Muscle layer of duodenum (tissue), 2 donors: Measurements from ENCODE around the gene QPCTL.
"Not testable (repeated sequence)": the region's sequence is repeated elsewhere in the genome, so short reads cannot be mapped to it uniquely, and the experiment has no call there.

Source experiments
- H3K27ac ChIP-seq: one replicate; pipeline ENCODE4 v1.7.0; 2013; ENCODE audit warnings: mild to moderate bottlenecking, low read length
- H3K27me3 ChIP-seq: one replicate; pipeline ENCODE4 v1.7.0; 2013; ENCODE audit warnings: low read depth, mild to moderate bottlenecking, control low read depth, low read length
- H3K36me3 ChIP-seq, 2 donors: one replicate each; pipeline ENCODE4 v1.7.0; 2013; ENCODE audit warnings: low read length in 2 of 2, control low read depth in 1 of 2, mild to moderate bottlenecking in 1 of 2; ENCODE audit not compliant: insufficient read depth in 2 of 2, control insufficient read depth in 1 of 2
- H3K4me1 ChIP-seq, 2 donors: one replicate each; pipeline ENCODE4 v1.7.0; 2013; ENCODE audit warnings: low read length in 2 of 2, mild to moderate bottlenecking in 2 of 2, control low read depth in 1 of 2, moderate library complexity in 1 of 2; ENCODE audit not compliant: insufficient read depth in 2 of 2, control insufficient read depth in 1 of 2
- H3K4me3 ChIP-seq, 2 donors: one replicate each; pipeline ENCODE4 v1.7.0; 2013; ENCODE audit warnings: low read length in 2 of 2, low read depth in 1 of 2, mild to moderate bottlenecking in 1 of 2
- H3K9me3 ChIP-seq, 2 donors: one replicate each; pipeline ENCODE4 v1.7.0; 2013; ENCODE audit warnings: low read length in 2 of 2, control low read depth in 1 of 2, mild to moderate bottlenecking in 1 of 2; ENCODE audit not compliant: control insufficient read depth in 1 of 2
- donor health status: healthy.

QPCTL gene

GRCh38 chr19:45710356-45711130 is 18.1 kb downstream of the QPCTL start:
- no peaks in the 10 kb centered on the region for H3K27me3 ChIP-seq
- H3K27ac ChIP-seq = no peak overlapping the region
- H3K4me3 ChIP-seq = no peak overlapping the region
- H3K4me1 ChIP-seq = no peaks in the 10 kb centered on the region
- H3K9me3 ChIP-seq = no peaks in the 10 kb centered on the region
- H3K36me3 ChIP-seq = peaks cover 0 to 22% of the 10 kb centered on the region in 2 donors

- Histone ChIP-seq H3K4me3 (no peak overlapping the region), H3K9me3 (no peaks in the 10 kb centered on the region), H3K4me1 (peaks cover 7 to 11% of the 10 kb centered on the region in 2 donors), H3K36me3 (peaks cover 0 to 22% of the 10 kb centered on the region in 2 donors), H3K27me3 (no peaks in the 10 kb centered on the region), H3K27ac (no peak overlapping the region)
Observed at GRCh38 chr19:45711851-45712698, 19.6 kb downstream of the QPCTL start.

GRCh38 chr19:45712699-45713067 is 20.2 kb downstream of the QPCTL start:
- H3K4me1 ChIP-seq = peaks cover 7 to 11% of the 10 kb centered on the region in 2 donors
- no peak overlapping the region for H3K27ac ChIP-seq
- no peaks in the 10 kb centered on the region for H3K27me3 ChIP-seq
- no peaks in the 10 kb centered on the region for H3K9me3 ChIP-seq
- H3K4me3 ChIP-seq = no peak overlapping the region
- H3K36me3 ChIP-seq = peaks cover 0 to 22% of the 10 kb centered on the region in 2 donors

GRCh38 chr19:45713141-45713540 is 20.7 kb downstream of the QPCTL start:
- H3K4me3 ChIP-seq = no peak overlapping the region
- H3K4me1 ChIP-seq = peaks cover 10 to 15% of the 10 kb centered on the region in 2 donors
- no peaks in the 10 kb centered on the region for H3K27me3 ChIP-seq
- peaks cover 0 to 22% of the 10 kb centered on the region in 2 donors for H3K36me3 ChIP-seq
- no peak overlapping the region for H3K27ac ChIP-seq
- H3K9me3 ChIP-seq = no peaks in the 10 kb centered on the region

- no peak overlapping the region for H3K4me3 ChIP-seq
- peaks cover 0 to 22% of the 10 kb centered on the region in 2 donors for H3K36me3 ChIP-seq
- no peak overlapping the region for H3K27ac ChIP-seq
- H3K4me1 ChIP-seq = peaks cover 14 to 19% of the 10 kb centered on the region in 2 donors
- no peaks in the 10 kb centered on the region for H3K27me3 ChIP-seq
- H3K9me3 ChIP-seq = no peaks in the 10 kb centered on the region
Observed at GRCh38 chr19:45715139-45715538, 22.7 kb downstream of the QPCTL start.

- Histone ChIP-seq H3K4me1 (peaks cover 14 to 19% of the 10 kb centered on the region in 2 donors), H3K36me3 (peaks cover 0 to 18% of the 10 kb centered on the region in 2 donors), H3K27ac (peak overlapping the region; percentile 90), H3K4me3 (peak overlapping the region; percentile 75 to 79), H3K27me3 (no peaks in the 10 kb centered on the region), H3K9me3 (no peaks in the 10 kb centered on the region)
Observed at GRCh38 chr19:45716359-45717130, 24.1 kb downstream of the QPCTL start.

- Histone ChIP-seq H3K36me3 (peaks cover 0 to 13% of the 10 kb centered on the region in 2 donors), H3K27ac (peak overlapping the region; percentile 99), H3K27me3 (no peaks in the 10 kb centered on the region), H3K9me3 (no peaks in the 10 kb centered on the region), H3K4me1 (peaks cover 14 to 19% of the 10 kb centered on the region in 2 donors), H3K4me3 (peak overlapping the region; percentile 75 to 79)
Observed at GRCh38 chr19:45717131-45717982, 24.9 kb downstream of the QPCTL start.

- Histone ChIP-seq H3K27me3 (no peaks in the 10 kb centered on the region), H3K4me3 (peak overlapping the region; percentile 59 to 75), H3K4me1 (peaks cover 14 to 19% of the 10 kb centered on the region in 2 donors), H3K27ac (peak overlapping the region; percentile 99), H3K9me3 (no peaks in the 10 kb centered on the region), H3K36me3 (peaks cover 0 to 6% of the 10 kb centered on the region in 2 donors)
Observed at GRCh38 chr19:45717983-45718650, 25.7 kb downstream of the QPCTL start.

- H3K9me3 ChIP-seq, H3K27me3 ChIP-seq, H3K27ac ChIP-seq: not testable (repeated sequence)
Observed at GRCh38 chr19:45720065-45720464, 27.6 kb downstream of the QPCTL start.

GRCh38 chr19:45728683-45729082 is 36.2 kb downstream of the QPCTL start:
- H3K9me3 ChIP-seq, H3K36me3 ChIP-seq, H3K27ac ChIP-seq, H3K4me3 ChIP-seq, H3K27me3 ChIP-seq: not testable (repeated sequence)
- H3K4me1 ChIP-seq = peaks cover 7 to 13% of the 10 kb centered on the region in 2 donors

More at GRCh38 chr19:45720065-45720464, 27.6 kb downstream of the QPCTL start:
- not testable (repeated sequence) for H3K36me3 ChIP-seq, H3K4me3 ChIP-seq
- H3K4me1 ChIP-seq = peaks cover 14 to 19% of the 10 kb centered on the region in 2 donors
